DMS114 treated with DMSO at 0.1 percent for 48 hours (cell line): ENCODE data around the gene JPH4.
"Not testable (repeated sequence)": the region's sequence is repeated elsewhere in the genome, so short reads cannot be mapped to it uniquely, and the experiment has no call there.

Experiments
- DNase-seq: peaks from one replicate; lab custom pipeline; 2025; ENCODE audit not compliant: unreplicated experiment; lab: John Stamatoyannopoulos, UW

The JPH4 gene

GRCh38 chr14:23578560-23579310 lies at the start of gene JPH4:
Gene JPH4 (minus strand): TSS chr14:23578790. CDS start chr14:23577453, 1,337 bp downstream.
- no peak for DNase-seq

DNA sequence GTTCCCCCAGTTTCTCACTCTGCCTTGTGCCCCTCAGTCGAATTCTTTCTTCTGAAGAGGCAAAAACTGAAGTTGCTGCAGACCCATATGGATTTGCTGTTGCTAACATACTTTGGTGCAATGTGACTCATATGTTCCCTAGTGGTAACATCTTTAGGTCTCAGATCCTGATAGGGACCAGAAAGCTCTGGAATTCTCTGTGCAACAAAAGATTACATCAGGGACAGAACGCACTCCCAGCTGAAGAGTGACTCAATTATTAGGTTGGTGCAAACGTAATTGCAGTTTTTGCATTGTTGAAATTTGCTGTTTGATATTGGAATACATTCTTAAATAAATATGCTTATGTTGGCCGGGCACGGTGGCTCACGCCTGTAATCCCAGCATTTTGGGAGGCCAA lies 49.4 kb upstream of the JPH4 start:
- DNase-seq = no peak

GRCh38 chr14:23626946-23627345 lies 48.4 kb upstream of the JPH4 start:
- no peak for DNase-seq

DNA sequence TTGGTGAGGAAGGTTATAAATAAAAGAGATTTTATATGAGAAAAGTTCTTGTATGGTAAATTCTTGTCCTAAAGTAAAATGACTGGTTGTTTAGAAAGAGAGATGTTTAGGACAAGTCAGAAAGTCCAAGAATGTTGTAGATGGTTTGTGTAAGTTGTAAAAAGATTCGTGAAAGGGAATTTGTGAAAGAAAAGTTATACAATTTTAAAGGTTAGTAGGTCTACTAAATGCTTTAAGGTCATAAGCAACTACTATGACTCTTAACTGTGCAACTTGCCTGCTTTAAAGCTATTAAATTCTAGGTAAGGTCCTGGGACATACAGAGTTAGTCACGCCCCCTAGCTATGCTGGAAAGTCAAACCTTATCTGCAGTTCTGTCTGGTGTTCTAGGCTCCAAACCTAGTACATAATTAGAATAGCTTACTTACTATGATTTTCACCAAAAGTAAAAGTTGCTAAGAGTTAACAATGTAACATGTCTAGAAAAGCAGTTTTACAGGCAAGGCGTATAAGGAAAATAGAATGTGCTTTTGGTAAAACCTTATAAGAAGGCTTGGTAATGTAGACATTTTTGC lies 46.3 kb upstream of the JPH4 start:
- no peak for DNase-seq

DNA sequence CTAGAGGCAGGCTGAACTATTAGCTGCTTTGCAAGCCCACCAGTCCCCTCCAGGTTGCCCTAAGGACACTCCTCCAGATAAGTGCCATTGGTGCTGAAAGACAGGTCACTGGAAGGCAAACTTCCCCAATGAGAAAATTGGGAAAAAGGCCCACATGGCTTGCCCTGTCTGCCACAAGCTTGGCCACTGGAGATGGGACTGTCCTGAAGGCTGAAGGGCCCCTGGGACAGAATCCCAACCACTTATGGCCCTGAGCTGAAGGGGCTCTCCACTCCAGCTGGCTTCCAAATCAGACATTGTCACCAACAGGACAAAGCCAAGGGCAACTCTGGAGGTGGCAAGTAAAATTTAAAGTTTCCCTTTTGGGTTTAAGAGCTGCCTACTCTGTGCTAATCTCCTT lies 45.4 kb upstream of the JPH4 start:
- DNase-seq = no peak

DNA sequence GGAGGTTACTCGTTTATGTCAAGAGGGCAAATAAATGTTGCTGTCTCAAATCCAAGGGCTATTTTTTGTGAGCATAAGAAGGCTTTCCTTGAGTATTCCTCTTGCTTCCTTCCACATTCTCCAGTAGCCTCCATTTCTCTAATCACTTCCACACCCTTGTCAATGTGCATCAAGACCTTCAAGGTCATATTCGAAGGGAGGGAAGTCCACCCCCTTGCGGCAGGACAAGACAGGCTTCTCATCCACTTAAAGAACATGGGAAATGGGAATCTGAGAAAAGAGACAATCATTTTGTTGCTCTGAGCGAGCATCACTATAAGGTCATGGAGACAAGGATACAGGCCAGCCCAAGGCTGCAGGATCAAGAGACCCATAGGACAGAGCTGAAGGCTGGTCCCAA lies 44.4 kb upstream of the JPH4 start:
- no peak for DNase-seq

- DNase-seq = no peak
Observed at GRCh38 chr14:23621932-23622730, 43.5 kb upstream of the JPH4 start.

GRCh38 chr14:23621204-23621931 lies 42.8 kb upstream of the JPH4 start:
- no peak for DNase-seq

DNA sequence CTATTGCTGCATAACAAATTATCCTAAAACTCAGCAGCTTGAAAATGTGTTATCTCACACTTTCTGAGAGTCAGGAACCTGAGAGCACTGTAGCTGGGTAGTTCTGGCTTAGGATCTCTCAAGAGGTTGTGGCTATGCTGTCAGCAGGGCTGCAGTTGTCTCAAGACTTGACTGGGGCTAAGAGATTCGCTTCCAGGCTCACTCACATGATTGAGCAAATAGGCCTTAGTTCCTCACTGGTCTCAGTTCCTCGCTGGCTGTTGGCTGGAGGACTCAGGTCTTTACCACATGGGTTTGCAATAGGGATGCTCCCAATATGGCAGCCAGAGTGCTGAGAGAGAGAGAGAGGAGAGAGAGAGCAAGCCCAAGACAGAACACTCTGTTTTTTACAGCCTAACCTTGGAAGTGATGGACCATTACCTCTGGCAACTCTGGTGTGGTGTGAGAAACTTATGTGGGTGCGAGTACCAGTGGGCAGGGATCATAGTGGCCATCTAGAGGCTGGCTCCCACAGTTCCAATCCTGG lies 41.6 kb upstream of the JPH4 start:
- DNase-seq = no peak

DNA sequence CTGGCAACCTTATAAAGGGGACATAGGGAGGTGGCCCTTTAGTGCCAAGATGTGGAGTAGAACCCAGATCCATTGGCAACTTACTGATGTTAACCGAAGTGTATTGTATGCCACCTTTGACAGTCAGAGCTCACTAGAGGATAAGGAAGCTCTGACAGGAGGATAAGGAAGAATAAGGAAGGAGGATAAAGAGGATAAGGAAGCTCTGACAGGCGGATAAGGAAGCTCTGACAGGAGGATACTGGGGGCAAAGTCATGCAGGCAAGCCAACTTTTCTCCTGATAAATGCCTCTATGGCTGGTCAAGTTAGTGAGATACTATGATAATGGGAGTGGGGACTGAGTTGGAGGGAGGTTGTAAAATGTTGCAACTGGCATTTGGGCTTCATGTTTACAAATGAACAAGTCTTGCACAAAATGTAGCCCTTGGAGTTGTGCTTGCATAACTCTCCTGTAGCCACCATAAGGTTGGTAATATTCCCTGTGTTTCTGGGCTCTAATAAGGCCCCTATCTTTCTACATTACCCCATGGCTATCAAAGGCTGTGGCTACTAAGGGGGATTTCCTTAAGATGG lies 39.9 kb upstream of the JPH4 start:
- no peak for DNase-seq

DNA sequence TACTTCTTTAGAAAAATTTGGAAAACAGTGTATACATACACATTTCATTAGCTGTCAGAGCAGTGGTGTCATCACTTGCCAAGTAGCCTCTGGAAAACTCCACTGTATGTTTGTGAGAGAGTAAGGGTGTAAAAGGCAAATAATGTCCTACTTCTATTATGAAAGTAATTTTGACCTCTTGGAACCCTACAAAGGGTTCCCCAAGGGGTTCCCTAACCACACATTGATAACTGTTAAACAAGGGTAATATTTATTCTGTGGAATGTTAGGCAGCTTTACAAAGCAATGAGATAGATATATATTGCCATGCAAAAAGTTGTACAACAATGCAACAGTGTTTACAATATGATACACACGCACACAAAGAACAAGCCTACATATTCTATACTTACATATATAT lies 38.9 kb upstream of the JPH4 start:
- DNase-seq = no peak

DNA sequence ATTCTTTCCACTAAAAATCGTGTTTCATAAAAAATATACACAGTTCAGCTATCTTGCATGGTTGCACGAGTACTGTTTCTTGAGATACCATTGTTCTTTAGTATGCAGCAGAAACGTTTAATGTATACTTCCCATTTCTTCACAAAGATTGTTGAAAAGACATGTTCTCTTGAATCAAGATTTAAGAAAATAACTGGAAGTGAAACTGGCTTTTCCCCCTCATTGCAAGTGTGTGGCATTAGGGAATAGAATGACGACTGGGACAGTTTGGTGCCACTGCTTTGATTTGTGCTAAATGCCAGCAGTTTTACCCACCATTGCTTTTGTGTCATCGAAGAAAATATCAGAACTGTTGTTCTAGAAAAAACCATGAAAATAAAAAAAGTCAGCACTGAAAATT lies 37.3 kb upstream of the JPH4 start:
- no peak for DNase-seq

DNA sequence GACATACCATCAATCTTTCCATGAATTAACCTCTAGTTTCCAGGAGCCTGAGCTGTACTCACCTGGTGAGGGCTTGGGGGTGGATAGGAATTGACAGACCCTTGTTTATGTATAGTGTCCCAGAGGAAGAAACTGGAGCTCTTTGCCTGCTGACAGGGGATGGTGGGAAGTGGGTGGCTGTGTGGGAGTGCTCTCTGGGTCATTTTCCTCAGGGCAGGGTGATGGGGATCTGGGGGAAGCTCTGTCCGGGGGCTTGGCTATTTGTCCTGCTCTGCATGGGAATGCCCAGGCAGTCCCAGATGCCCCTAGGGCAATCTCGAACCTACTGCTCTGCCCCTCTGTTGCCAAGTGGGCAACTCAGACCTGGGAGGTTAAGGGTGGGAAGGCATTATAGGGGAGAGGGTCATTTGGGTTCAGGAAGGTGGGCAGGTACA lies 35.8 kb upstream of the JPH4 start:
- DNase-seq = no peak

DNA sequence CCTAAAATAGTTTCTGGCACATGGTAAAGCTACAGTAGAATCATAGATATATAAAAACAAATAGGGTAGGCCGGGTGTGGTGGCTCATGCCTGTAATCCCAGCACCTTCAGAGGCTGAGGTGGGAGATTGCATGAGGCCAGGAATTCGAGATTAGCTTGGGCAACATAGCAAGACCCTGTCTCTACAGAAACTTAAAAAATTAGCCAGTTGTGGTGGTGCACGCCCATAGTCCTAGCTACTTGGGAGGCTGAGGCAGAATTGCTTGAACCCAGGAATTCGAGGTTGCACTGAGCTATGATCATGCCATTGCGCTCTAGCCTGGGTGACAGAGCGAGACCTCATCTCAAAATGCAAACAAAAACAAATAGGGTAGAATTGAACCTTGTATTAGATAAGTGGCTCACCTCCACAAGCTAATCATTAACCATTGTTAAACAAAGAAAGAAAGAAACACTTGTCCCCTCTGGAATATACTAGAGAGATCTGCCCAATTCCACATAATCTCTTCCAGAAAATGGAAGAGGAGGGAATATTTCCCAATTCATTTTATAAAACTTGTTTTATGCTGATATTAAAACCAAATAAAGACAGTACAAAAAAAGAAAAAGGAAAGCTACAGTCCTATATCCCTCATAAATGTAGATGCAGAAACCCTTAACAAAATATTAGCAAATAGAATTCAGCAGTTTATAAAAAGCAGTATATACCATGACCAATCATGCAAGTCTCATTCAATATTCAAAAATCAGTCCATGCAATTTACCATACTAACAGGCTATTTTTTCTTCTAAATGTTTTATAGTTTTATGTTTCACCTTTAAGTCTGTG lies 34.9 kb upstream of the JPH4 start:
- DNase-seq = no peak

DNA sequence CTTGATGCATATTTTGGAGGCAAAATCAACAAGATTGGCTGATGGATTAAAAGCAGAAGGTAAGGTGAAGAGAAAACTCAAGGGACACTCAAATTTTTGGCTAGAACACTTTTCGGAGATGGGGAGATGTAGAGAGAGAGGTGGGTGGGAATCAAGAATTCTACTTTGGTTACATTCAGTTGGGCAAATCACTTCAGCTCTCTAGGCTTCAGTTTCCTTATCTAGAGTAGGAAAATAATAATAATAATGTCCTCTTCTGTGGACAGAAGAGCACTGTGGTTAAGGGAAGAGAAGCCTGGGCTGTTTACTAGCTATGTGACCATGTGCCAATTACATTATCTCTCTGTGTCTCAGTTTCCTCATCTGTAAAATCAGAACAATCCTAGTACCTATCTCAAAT lies 34.2 kb upstream of the JPH4 start:
- DNase-seq = no peak

DNA sequence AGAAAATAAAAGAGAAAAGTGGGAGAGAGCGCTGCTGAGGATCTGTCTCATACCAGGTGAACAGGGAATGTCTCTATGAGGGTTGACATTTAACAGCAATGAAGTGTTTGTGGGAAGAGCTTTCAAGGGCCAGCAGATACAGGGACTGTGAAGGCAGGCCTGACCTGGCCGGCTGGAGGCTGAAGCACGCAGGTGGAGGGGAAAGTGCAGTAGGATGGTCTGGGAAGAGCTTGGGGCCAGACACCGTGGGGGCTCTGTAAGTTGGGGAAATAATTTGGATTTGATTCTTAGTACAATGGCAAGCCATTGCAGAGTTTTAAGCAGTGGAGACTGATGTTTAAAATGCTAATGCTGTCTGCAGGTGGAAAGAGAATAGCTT lies 33.8 kb upstream of the JPH4 start:
- DNase-seq = no peak

DNA sequence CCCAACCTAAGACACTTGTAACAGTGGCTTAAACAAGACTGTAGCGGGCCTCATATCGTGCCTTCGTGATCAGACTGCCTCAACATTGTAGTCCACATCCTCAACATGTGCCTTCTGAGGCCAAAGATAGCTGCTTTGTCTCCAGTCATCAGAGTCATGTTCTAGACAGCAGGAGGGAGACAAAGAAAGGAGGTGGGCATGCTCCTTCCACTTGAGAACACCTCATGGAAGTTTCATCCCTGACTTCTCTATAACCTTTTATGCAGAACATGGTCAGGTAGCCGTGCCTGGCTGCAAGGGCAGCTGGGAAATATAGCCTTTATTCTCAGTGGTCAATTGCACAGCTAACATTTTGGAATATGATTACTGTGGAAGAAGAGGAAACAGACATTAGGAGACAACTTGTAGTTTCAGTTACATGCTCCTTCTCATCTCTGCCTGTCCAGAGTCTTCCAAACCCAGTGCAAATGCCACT lies 32.3 kb upstream of the JPH4 start:
- DNase-seq = no peak

GRCh38 chr14:23610090-23610814 lies 31.7 kb upstream of the JPH4 start:
- no peak for DNase-seq

DNA sequence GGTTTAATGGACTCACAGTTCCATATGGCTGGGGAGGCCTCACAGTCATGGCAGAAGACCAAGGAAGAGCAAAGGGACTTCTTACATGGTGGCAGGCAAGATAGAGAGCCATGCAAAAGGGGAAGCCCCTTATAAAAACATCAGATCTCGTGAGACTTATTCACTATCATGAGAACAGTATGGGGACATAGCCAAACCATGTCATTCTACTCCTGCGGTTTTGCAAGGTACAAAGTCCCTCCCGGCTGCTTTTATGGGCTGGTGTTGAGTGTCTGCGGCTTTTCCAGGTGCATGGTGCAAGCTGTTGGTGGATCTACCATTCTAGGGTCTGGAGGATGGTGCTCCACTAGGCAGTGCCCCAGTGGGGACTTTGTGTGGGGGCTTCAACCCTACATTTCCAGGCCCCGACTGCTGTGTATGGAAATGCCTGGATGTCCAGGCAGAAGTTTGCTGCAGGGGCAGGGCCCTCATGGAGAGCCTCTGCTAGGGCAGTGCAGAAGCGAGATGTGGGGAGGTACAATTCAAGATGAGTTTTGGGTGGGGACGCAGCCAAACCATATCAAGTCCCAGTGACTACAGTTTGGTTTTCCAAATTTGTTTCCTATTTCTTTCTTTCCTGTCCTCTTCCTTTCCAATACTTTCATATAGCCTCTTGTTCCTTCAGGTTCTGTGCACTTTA lies 31.0 kb upstream of the JPH4 start:
- not testable (repeated sequence) for DNase-seq
